ENCODE measurements around the gene WDFY2. TPM values are rescaled to one million over a fixed set of nuclear protein-coding genes. Genes with fewer than 3 reads are reported as not detected.

WDFY2 gene
- total and polyA plus RNA-seq, 8 donors: 1.4 to 22.6 (median 10.4) TPM

DNA sequence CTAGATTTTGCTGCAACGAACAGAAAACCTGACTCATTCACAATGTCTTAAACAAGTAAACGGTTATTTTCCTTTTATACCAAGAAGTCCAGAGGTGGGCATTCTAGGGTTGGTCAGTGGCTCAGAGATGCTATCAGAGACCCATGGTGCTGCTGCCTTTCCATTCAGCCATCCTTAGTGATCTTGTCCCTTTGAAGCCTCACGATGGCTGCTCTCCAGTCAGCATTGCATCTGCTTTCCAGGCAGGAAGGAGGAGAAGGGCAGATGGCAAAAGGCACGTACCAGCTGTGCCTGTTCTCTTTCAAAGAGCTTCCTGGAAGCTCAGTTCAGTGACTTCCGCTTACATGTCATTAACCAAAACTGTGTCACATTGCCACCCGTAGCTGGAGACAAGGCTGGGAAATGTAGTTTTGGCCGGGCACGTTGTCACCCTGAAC, 30.1 kb downstream of the WDFY2 start:
- DNase-seq: peak in 1 of 2 donors; percentile 79
- Histone ChIP-seq H3K4me1 (peaks cover 0 to 33% (median 13%) of the 10 kb centered on the region in 4 donors), H3K9me3 (no peaks in the 10 kb centered on the region), H3K36me3 (no peaks in the 10 kb centered on the region), H3K4me3 (no peak overlapping the region), H3K27me3 (no peaks in the 10 kb centered on the region), H3K27ac (peak overlapping the region in 2 of 5 donors; percentile 14 to 47)
- peak in 2 of 3 donors; percentile 15 to 65 for TF ChIP-seq POLR2AphosphoS5 (IDR thresholded peaks at IDR 0.05)
- no peak for TF ChIP-seq EP300 (IDR thresholded peaks at IDR 0.05)
- 54 to 78% (median 72%) methylated on average over 8 of the region's 8 CpGs for WGBS, 5 donors
- intact Hi-C loops (cut with DNase I; ENCODE audit: low total_unique reads): no loop called here

DNA sequence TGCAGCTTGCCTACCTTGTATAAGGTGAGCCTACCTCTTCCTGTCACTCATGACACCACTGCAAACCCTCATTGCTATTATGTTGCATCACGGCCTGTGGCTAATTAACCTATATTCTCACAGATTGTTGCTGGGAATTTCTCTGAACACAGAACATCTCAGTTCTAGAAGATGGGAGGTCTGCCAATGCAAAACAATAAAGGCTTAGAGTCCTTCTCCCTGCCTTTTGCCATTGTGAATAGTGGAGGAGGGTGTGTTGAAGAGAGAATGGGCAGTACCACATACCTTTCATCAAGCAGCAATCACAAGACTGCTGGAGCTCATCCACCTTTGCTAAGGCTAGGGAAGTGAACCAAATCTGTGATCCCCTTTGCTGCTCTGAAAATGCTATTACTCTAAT, 34.4 kb downstream of the WDFY2 start:
- H3K36me3 ChIP-seq: no peaks in the 10 kb centered on the region
- DNase-seq: no peak
- WGBS, 5 donors: 64 to 88% (median 76%) methylated on average over 1 of the region's 1 CpG
- TF ChIP-seq CTCF (IDR thresholded peaks at IDR 0.05): no peak
- no peak for TF ChIP-seq EP300 (IDR thresholded peaks at IDR 0.05)
- TF ChIP-seq POLR2A (IDR thresholded peaks at IDR 0.05): no peak
- no peak for TF ChIP-seq POLR2AphosphoS5 (IDR thresholded peaks at IDR 0.05)
- H3K4me1 ChIP-seq: peaks cover 0 to 45% (median 13%) of the 10 kb centered on the region in 4 donors
- H3K27me3 ChIP-seq: no peaks in the 10 kb centered on the region
- H3K4me3 ChIP-seq: no peak overlapping the region
- H3K27ac ChIP-seq: no peak overlapping the region
- no peaks in the 10 kb centered on the region for H3K9me3 ChIP-seq
- intact Hi-C loops (cut with DNase I; ENCODE audit: low total_unique reads): no loop called here

GRCh38 chr13:51619614-51620013, 35.4 kb downstream of the WDFY2 start:
- Histone ChIP-seq H3K4me3 (no peak overlapping the region), H3K36me3 (no peaks in the 10 kb centered on the region), H3K9me3 (no peaks in the 10 kb centered on the region), H3K27me3 (no peaks in the 10 kb centered on the region), H3K4me1 (peaks cover 4 to 44% (median 18%) of the 10 kb centered on the region in 4 donors), H3K27ac (peak overlapping the region in 1 of 5 donors; percentile 6)
- WGBS, 5 donors: 47 to 61% (median 52%) methylated on average over 2 of the region's 2 CpGs
- intact Hi-C loops (cut with DNase I; ENCODE audit: low total_unique reads): no loop called here
- no peak for DNase-seq
- no peak for TF ChIP-seq EP300 (IDR thresholded peaks at IDR 0.05)
- no peak for TF ChIP-seq POLR2A (IDR thresholded peaks at IDR 0.05)
- TF ChIP-seq CTCF (IDR thresholded peaks at IDR 0.05): no peak
- TF ChIP-seq POLR2AphosphoS5 (IDR thresholded peaks at IDR 0.05): no peak

GRCh38 chr13:51620165-51620983, 36.1 kb downstream of the WDFY2 start:
- Histone ChIP-seq H3K9me3 (no peaks in the 10 kb centered on the region), H3K4me3 (no peak overlapping the region), H3K27ac (peak overlapping the region in 1 of 5 donors; percentile 8), H3K27me3 (no peaks in the 10 kb centered on the region), H3K4me1 (peaks cover 7 to 48% (median 22%) of the 10 kb centered on the region in 4 donors), H3K36me3 (no peaks in the 10 kb centered on the region)
- intact Hi-C loops (cut with DNase I; ENCODE audit: low total_unique reads): no loop called here
- DNase-seq: no peak
- TF ChIP-seq POLR2AphosphoS5 (IDR thresholded peaks at IDR 0.05) (no peak), EP300 (IDR thresholded peaks at IDR 0.05) (no peak), CTCF (IDR thresholded peaks at IDR 0.05) (no peak), POLR2A (IDR thresholded peaks at IDR 0.05) (no peak)
- 75 to 91% (median 86%) methylated on average over 9 to 11 of the region's 11 CpGs for WGBS, 5 donors

DNA sequence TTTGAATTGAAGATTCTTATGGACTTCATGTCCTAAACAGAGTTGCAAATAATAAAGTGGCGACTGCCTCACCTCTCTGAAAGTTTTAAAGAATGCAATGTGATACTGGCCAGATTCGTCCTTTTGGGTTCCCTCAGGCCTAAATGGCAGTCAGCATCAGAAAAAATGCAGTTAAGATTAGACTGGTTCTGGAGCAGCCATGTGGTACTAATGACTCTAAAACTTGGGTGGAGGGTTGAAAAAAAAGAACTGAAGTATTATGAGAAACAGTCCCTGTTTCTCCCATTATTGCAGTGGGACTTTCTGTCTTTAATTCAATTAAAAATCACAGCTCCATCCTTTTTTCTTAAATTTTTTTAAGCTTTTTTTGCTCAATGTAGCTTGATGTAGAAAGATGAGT, 37.3 kb downstream of the WDFY2 start:
- 92 to 97% (median 93%) methylated on average over 2 of the region's 2 CpGs for WGBS, 5 donors
- no peak for DNase-seq
- H3K27me3 ChIP-seq: no peaks in the 10 kb centered on the region
- intact Hi-C loops (cut with DNase I; ENCODE audit: low total_unique reads): no loop called here
- no peaks in the 10 kb centered on the region for H3K36me3 ChIP-seq
- H3K9me3 ChIP-seq: no peaks in the 10 kb centered on the region
- H3K4me1 ChIP-seq: peaks cover 14 to 61% (median 32%) of the 10 kb centered on the region in 4 donors
- no peak overlapping the region for H3K27ac ChIP-seq
- no peak for TF ChIP-seq POLR2A (IDR thresholded peaks at IDR 0.05)
- no peak for TF ChIP-seq POLR2AphosphoS5 (IDR thresholded peaks at IDR 0.05)
- TF ChIP-seq CTCF (IDR thresholded peaks at IDR 0.05): no peak
- no peak for TF ChIP-seq EP300 (IDR thresholded peaks at IDR 0.05)
- H3K4me3 ChIP-seq: no peak overlapping the region

Data from stomach (tissue), 9 donors.